ENCODE measurements around the gene GTF3C5. TPM values are rescaled to one million over a fixed set of nuclear protein-coding genes. Genes with fewer than 3 reads are reported as not detected.
"Not testable (repeated sequence)": the region's sequence is repeated elsewhere in the genome, so short reads cannot be mapped to it uniquely, and the experiment has no call there.

The GTF3C5 gene
- polyA plus RNA-seq, 1 experiment = 47.7 TPM

GRCh38 chr9:133066181-133066983 lies 35.6 kb downstream of the GTF3C5 start:
- TF ChIP-seq CTCF (IDR thresholded peaks at IDR 0.05; ENCODE audit: insufficient read depth, low read depth, low read length) = no peak
- ChIA-PET CTCF (no interaction called here), POLR2A (interaction anchor here (1.0 kb wide), 1 partner anchor 10 kb away, joined by 3 read pairs; no protein-coding TSS in a partner anchor)
- Histone ChIP-seq H3K36me3 (ENCODE audit: control insufficient read depth, insufficient read depth, low read length) (peaks cover 2% of the 10 kb centered on the region; the same call in 1 of the 2 replicates), H3K4me3 (ENCODE audit: low read depth, low read length) (no peak overlapping the region), H3K27me3 (ENCODE audit: control insufficient read depth, insufficient read depth, low read length) (no peaks in the 10 kb centered on the region)
- no peak for DNase-seq (ENCODE audit: low read depth)

- H3K36me3 ChIP-seq (ENCODE audit: control insufficient read depth, insufficient read depth, low read length) = peaks cover 2% of the 10 kb centered on the region; the same call in 1 of the 2 replicates
- H3K4me3 ChIP-seq (ENCODE audit: low read depth, low read length) = no peak overlapping the region
- H3K27me3 ChIP-seq (ENCODE audit: control insufficient read depth, insufficient read depth, low read length) = no peaks in the 10 kb centered on the region
- TF ChIP-seq CTCF (IDR thresholded peaks at IDR 0.05; ENCODE audit: insufficient read depth, low read depth, low read length) = no peak
- ChIA-PET POLR2A (interaction anchor here (1.0 kb wide), 1 partner anchor 9 kb away, joined by 3 read pairs; no protein-coding TSS in a partner anchor), CTCF (no interaction called here)
- DNase-seq (ENCODE audit: low read depth) = no peak
These were observed 36.2 kb downstream of the GTF3C5 start for GRCh38 chr9:133067006-133067405.

GRCh38 chr9:133067813-133068212 lies 37.0 kb downstream of the GTF3C5 start:
- ChIA-PET POLR2A (no interaction called here), CTCF (no interaction called here)
- peaks cover 2% of the 10 kb centered on the region; the same call in 1 of the 2 replicates for H3K36me3 ChIP-seq (ENCODE audit: control insufficient read depth, insufficient read depth, low read length)
- TF ChIP-seq CTCF (IDR thresholded peaks at IDR 0.05; ENCODE audit: insufficient read depth, low read depth, low read length) = no peak
- no peaks in the 10 kb centered on the region for H3K27me3 ChIP-seq (ENCODE audit: control insufficient read depth, insufficient read depth, low read length)
- no peak for DNase-seq (ENCODE audit: low read depth)
- H3K4me3 ChIP-seq (ENCODE audit: low read depth, low read length) = no peak overlapping the region

- H3K36me3 ChIP-seq (ENCODE audit: control insufficient read depth, insufficient read depth, low read length); POLR2A ChIA-PET; CTCF ChIA-PET: not testable (repeated sequence)
These were observed 37.6 kb downstream of the GTF3C5 start for GRCh38 chr9:133068431-133068830.

GRCh38 chr9:133070500-133070961 lies 39.7 kb downstream of the GTF3C5 start:
- H3K36me3 ChIP-seq (ENCODE audit: control insufficient read depth, insufficient read depth, low read length); H3K27me3 ChIP-seq (ENCODE audit: control insufficient read depth, insufficient read depth, low read length); H3K4me3 ChIP-seq (ENCODE audit: low read depth, low read length); POLR2A ChIA-PET; CTCF ChIA-PET; DNase-seq (ENCODE audit: low read depth): not testable (repeated sequence)

More at GRCh38 chr9:133068431-133068830, 37.6 kb downstream of the GTF3C5 start:
- not testable (repeated sequence) for H3K27me3 ChIP-seq (ENCODE audit: control insufficient read depth, insufficient read depth, low read length); DNase-seq (ENCODE audit: low read depth); H3K4me3 ChIP-seq (ENCODE audit: low read depth, low read length)

- H3K36me3 ChIP-seq (ENCODE audit: control insufficient read depth, insufficient read depth, low read length); DNase-seq (ENCODE audit: low read depth); H3K27me3 ChIP-seq (ENCODE audit: control insufficient read depth, insufficient read depth, low read length); POLR2A ChIA-PET; CTCF ChIA-PET; H3K4me3 ChIP-seq (ENCODE audit: low read depth, low read length): not testable (repeated sequence)
These were observed 40.2 kb downstream of the GTF3C5 start for GRCh38 chr9:133070985-133071384.

Measured in BJ (cell line).